GM12873 (cell line): ENCODE measurements around the gene POLR2C.

Experiments
- TF ChIP-seq, protein P1 (sequence below): IDR thresholded peaks from 2 replicates; pipeline ENCODE4 v1.5.1; 2012; ENCODE audit warnings: low read depth, mild to moderate bottlenecking, moderate library complexity, low read length, control low read depth; ENCODE audit not compliant: insufficient read depth; ENCODE audit errors: missing control alignments

The POLR2C gene

GRCh38 chr16:57510016-57510871, 47.8 kb downstream of the POLR2C start:
- TF ChIP-seq, protein P1, sequence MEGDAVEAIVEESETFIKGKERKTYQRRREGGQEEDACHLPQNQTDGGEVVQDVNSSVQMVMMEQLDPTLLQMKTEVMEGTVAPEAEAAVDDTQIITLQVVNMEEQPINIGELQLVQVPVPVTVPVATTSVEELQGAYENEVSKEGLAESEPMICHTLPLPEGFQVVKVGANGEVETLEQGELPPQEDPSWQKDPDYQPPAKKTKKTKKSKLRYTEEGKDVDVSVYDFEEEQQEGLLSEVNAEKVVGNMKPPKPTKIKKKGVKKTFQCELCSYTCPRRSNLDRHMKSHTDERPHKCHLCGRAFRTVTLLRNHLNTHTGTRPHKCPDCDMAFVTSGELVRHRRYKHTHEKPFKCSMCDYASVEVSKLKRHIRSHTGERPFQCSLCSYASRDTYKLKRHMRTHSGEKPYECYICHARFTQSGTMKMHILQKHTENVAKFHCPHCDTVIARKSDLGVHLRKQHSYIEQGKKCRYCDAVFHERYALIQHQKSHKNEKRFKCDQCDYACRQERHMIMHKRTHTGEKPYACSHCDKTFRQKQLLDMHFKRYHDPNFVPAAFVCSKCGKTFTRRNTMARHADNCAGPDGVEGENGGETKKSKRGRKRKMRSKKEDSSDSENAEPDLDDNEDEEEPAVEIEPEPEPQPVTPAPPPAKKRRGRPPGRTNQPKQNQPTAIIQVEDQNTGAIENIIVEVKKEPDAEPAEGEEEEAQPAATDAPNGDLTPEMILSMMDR = no peak

GRCh38 chr16:57512296-57513001, 50.0 kb downstream of the POLR2C start:
- TF ChIP-seq, protein P1 = no peak

DNA sequence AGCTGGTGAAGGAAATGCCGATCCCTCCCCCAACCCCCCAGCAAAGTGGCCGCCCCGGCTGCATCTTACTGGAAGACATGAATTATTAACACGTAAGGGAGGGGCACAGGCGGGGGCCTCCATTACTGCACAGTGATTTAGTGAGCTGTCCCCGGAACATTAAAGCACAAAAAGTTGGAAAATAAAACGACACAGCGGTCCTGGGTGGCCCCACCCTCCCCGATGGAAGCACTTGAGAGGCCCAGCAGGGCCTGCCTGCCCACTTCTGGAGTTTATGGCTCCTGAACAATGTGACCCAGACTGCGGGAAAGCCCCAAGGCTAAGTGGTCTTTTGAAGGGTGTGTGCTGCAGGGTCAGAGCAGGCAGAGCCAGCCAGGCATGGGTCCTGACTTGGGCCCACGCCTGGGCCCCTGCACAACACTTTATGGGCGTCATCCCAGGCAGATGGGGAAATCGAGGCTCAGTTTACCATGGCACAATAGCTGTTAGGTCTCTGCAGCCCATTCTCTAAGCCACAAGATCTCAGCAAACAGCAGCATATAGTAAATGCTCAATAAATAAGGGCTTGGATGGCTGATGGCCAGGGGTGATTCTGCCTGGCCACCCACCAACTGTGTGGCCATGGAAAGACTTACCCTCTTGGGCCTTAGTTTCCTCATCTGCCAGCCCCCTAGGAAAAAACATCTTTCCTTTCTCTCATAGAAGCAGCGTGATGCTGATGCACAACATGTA, 51.1 kb downstream of the POLR2C start:
- TF ChIP-seq, protein P1 = no peak

- TF ChIP-seq, protein P1 = no peak
Measured at GRCh38 chr16:57514371-57514770, 51.9 kb downstream of the POLR2C start.

- TF ChIP-seq, protein P1 = no peak
Measured at GRCh38 chr16:57514791-57515600, 52.5 kb downstream of the POLR2C start.

- TF ChIP-seq, protein P1 = no peak
Measured at GRCh38 chr16:57516176-57516725, 53.8 kb downstream of the POLR2C start.
